CD8-positive, alpha-beta memory T cell (primary cell): ENCODE measurements around the gene KIF9. TPM values are rescaled to one million over a fixed set of nuclear protein-coding genes. Genes with fewer than 3 reads are reported as not detected.
"Not testable (repeated sequence)": the region's sequence is repeated elsewhere in the genome, so short reads cannot be mapped to it uniquely, and the experiment has no call there.

ENCODE experiments used
- CTCF ChIA-PET: fragments of 350-600 bp; sonication (Branson Sonifier 250); formaldehyde crosslinking; loops from one replicate; lab custom pipeline; 2021; ENCODE audit warnings: antibody characterized with exemption; lab: Charles Lee
- POLR2A ChIA-PET: fragments of 350-600 bp; sonication (Branson Sonifier 250); formaldehyde crosslinking; loops from one replicate; lab custom pipeline; 2021; ENCODE audit warnings: antibody characterized with exemption; lab: Charles Lee
- DNase-seq, 5 donors: peaks; one replicate each; pipeline versions ENCODE4 v3.0.0 to v3.0.0-alpha.2; 2020 to 2022; ENCODE audit warnings: mixed read lengths in 1 of 5
- H3K27ac ChIP-seq: one replicate; pipeline ENCODE4 v1.7.0; 2013; ENCODE audit warnings: low read depth, mild to moderate bottlenecking, low read length, moderate library complexity
- H3K27me3 ChIP-seq: 2 replicates; pipeline ENCODE4 v1.7.0; 2013; ENCODE audit warnings: low read length, mild to moderate bottlenecking; ENCODE audit not compliant: insufficient read depth, poor library complexity, severe bottlenecking
- H3K36me3 ChIP-seq: 2 replicates; pipeline ENCODE4 v1.7.0; 2013; ENCODE audit warnings: mild to moderate bottlenecking, low read length, moderate library complexity; ENCODE audit not compliant: insufficient read depth
- H3K4me1 ChIP-seq: 2 replicates; pipeline ENCODE4 v1.7.0; 2013; ENCODE audit warnings: mild to moderate bottlenecking, low read length, moderate library complexity; ENCODE audit not compliant: insufficient read depth
- H3K4me3 ChIP-seq: 2 replicates; pipeline ENCODE4 v1.7.0; 2013; ENCODE audit warnings: mild to moderate bottlenecking, low read length
- H3K9me3 ChIP-seq: 2 replicates; pipeline ENCODE4 v1.7.0; 2013; ENCODE audit warnings: mild to moderate bottlenecking, low read length
- H3K27ac Mint-ChIP-seq, 8 donors: one replicate each; pipeline ENCODE4 v1.8.0; 2020 to 2021; ENCODE audit warnings: mixed read lengths in 8 of 8, mild to moderate bottlenecking in 6 of 8, inconsistent platforms in 3 of 8, moderate library complexity in 3 of 8
- H3K27me3 Mint-ChIP-seq, 2 donors: one replicate each; pipeline ENCODE4 v1.8.0; 2020 to 2021; ENCODE audit warnings: mixed read lengths in 2 of 2, mild to moderate bottlenecking in 1 of 2, moderate library complexity in 1 of 2
- H3K36me3 Mint-ChIP-seq, 3 donors: one replicate each; pipeline ENCODE4 v1.8.0; 2020 to 2021; ENCODE audit warnings: mixed read lengths in 3 of 3, inconsistent platforms in 1 of 3, mild to moderate bottlenecking in 1 of 3
- H3K4me1 Mint-ChIP-seq, 3 donors: one replicate each; pipeline ENCODE4 v1.8.0; 2020 to 2021; ENCODE audit warnings: mixed read lengths in 3 of 3, inconsistent platforms in 1 of 3, mild to moderate bottlenecking in 1 of 3
- H3K4me3 Mint-ChIP-seq, 7 donors: one replicate each; pipeline ENCODE4 v1.8.0; 2020 to 2021; ENCODE audit warnings: mixed read lengths in 7 of 7, mild to moderate bottlenecking in 6 of 7, moderate library complexity in 4 of 7, inconsistent platforms in 2 of 7
- H3K9me3 Mint-ChIP-seq, 5 donors: one replicate each; pipeline ENCODE4 v1.8.0; 2020 to 2022; ENCODE audit warnings: mixed read lengths in 5 of 5, mild to moderate bottlenecking in 3 of 5, moderate library complexity in 2 of 5, inconsistent platforms in 1 of 5
- polyA plus RNA-seq: library from polyadenylated mRNA; unstranded; fragments of 300-500 nt; fragmentation: Illumina TruSeq; gene quantifications from one replicate; pipeline ENCODE4 v1.2.3, GENCODE V29; 2021
- total RNA-seq, 2 experiments: library from RNA; stranded (reverse); gene quantifications; one replicate each; pipeline ENCODE4 v1.2.3, GENCODE V29; 2021

The KIF9 gene
- total and polyA plus RNA-seq, 3 experiments from 2014 or later, result 5.8 to 7.6 (median 7.2) TPM

DNA sequence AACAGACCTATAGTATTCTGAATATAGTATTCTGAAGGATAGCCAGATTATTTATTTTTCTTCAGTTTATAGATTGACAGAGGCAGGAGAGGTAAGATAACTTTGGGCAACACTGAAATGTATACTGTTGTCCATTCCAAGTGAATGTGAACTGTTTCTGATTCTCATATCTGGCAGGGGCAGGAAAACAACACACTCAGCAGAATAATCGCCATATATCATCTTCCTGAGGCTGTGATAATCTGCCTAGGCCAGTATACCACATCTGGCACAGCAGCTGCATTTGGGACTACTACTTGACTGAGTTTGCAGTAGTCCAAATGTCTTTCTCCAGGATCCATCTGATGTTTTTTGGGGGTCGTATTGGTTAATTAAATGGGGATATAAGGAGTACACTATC, 96.3 kb downstream of the KIF9 start:
- CTCF ChIA-PET, result no interaction called here
- Mint-ChIP-seq H3K27me3 (no peaks in the 10 kb centered on the region), H3K9me3 (no peaks in the 10 kb centered on the region), H3K36me3 (peaks cover 0 to 2% (median 0%) of the 10 kb centered on the region in 3 donors), H3K4me1 (no peaks in the 10 kb centered on the region), H3K27ac (no peak overlapping the region), H3K4me3 (no peak overlapping the region)
- no peaks in the 10 kb centered on the region for H3K36me3 ChIP-seq
- POLR2A ChIA-PET, result no interaction called here
- no peak overlapping the region for H3K27ac ChIP-seq
- H3K9me3 ChIP-seq, result no peaks in the 10 kb centered on the region
- no peaks in the 10 kb centered on the region for H3K27me3 ChIP-seq
- H3K4me1 ChIP-seq, result no peaks in the 10 kb centered on the region
- no peak for DNase-seq
- no peak overlapping the region for H3K4me3 ChIP-seq

DNA sequence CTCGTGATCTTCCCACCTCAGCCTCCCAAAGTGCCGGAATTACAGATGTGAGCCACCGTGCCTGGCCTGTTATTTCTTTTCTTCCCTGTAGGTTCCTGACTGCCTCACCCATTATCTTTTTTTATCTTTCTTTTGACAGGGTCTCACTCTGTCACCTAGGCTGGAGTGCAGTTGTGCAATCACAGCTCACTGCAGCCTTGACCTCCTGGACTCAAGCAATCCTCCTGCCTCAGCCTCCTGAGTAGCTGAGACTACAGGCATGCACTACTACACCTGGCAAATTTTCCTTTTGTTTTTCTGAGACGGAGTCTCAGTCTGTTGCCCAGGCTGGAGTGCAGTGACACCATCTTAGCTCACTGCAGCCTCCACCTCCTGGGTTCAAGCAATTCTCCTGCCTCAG, 100.9 kb downstream of the KIF9 start:
- POLR2A ChIA-PET, H3K9me3 Mint-ChIP-seq, H3K36me3 ChIP-seq, H3K27ac ChIP-seq, H3K27me3 Mint-ChIP-seq, CTCF ChIA-PET, H3K4me1 ChIP-seq, H3K4me3 ChIP-seq, H3K4me3 Mint-ChIP-seq, H3K4me1 Mint-ChIP-seq, H3K9me3 ChIP-seq, DNase-seq, H3K27me3 ChIP-seq: not testable (repeated sequence)
- peak overlapping the region in 2 of 8 donors; percentile 43 to 73 for H3K27ac Mint-ChIP-seq
- peaks cover 0 to 12% (median 2%) of the 10 kb centered on the region in 3 donors for H3K36me3 Mint-ChIP-seq

- H3K4me1 ChIP-seq, H3K9me3 Mint-ChIP-seq, POLR2A ChIA-PET, H3K4me3 Mint-ChIP-seq, H3K4me3 ChIP-seq, H3K27me3 Mint-ChIP-seq, H3K27ac ChIP-seq, H3K27me3 ChIP-seq, DNase-seq, H3K9me3 ChIP-seq, CTCF ChIA-PET, H3K4me1 Mint-ChIP-seq, H3K36me3 ChIP-seq: not testable (repeated sequence)
- Mint-ChIP-seq H3K36me3 (peaks cover 0 to 17% (median 2%) of the 10 kb centered on the region in 3 donors), H3K27ac (peak overlapping the region in 1 of 8 donors; percentile 70)
Observed at GRCh38 chr3:47180011-47180410, 102.6 kb downstream of the KIF9 start.

Other genes with a start within 250 kb of the KIF9 start
- gene SETD2, start 118.7 kb downstream of the KIF9 start, total RNA-seq, result 10 to 100 TPM; 32.4 to 32.8 TPM
- gene SETD2, start 118.7 kb downstream of the KIF9 start, polyA plus RNA-seq, result 30.2 TPM
- 10 to 100 TPM; 44.5 to 46.8 TPM for gene KLHL18, start 145 bp upstream of the KIF9 start, total RNA-seq
- 14.2 TPM for gene KLHL18, start 145 bp upstream of the KIF9 start, polyA plus RNA-seq
- 10 to 100 TPM; 30.5 to 36.1 TPM for gene PTPN23, start 98.2 kb upstream of the KIF9 start, total RNA-seq
- gene PTPN23, start 98.2 kb upstream of the KIF9 start, polyA plus RNA-seq, result 4.4 TPM
- 10 to 100 TPM; 66.4 to 73.4 TPM for gene SCAP, start 193.1 kb upstream of the KIF9 start, total RNA-seq
- gene SCAP, start 193.1 kb upstream of the KIF9 start, polyA plus RNA-seq, result 60.3 TPM
- 10 to 100 TPM; 45.7 to 47.1 TPM for gene ELP6, start 230.9 kb upstream of the KIF9 start, total RNA-seq
- gene ELP6, start 230.9 kb upstream of the KIF9 start, polyA plus RNA-seq, result 33.8 TPM